ENCODE data around the gene DOCK9.
"Not testable (repeated sequence)": the region's sequence is repeated elsewhere in the genome, so short reads cannot be mapped to it uniquely, and the experiment has no call there.

DOCK9 gene

DNA sequence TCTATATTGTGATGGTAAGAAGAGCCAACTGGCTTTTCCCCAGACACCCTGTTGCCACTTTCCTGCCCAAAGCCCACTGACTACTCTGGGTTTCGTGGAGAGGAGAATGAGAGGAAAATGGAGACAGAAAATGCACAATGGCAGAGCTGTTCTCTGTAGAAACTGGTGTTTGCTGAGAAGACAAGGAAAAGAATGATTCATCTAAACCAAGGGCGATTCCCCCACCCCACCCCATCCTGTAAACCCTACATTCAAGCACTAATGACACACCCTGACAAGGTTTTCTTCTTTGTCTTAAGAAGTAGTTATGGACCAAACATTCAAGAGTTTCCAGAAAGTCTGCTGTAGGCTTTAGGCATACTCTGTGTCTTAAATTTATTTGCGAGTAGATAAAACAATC lies 68.8 kb downstream of the DOCK9 start:
- DNase-seq: no peak

DNA sequence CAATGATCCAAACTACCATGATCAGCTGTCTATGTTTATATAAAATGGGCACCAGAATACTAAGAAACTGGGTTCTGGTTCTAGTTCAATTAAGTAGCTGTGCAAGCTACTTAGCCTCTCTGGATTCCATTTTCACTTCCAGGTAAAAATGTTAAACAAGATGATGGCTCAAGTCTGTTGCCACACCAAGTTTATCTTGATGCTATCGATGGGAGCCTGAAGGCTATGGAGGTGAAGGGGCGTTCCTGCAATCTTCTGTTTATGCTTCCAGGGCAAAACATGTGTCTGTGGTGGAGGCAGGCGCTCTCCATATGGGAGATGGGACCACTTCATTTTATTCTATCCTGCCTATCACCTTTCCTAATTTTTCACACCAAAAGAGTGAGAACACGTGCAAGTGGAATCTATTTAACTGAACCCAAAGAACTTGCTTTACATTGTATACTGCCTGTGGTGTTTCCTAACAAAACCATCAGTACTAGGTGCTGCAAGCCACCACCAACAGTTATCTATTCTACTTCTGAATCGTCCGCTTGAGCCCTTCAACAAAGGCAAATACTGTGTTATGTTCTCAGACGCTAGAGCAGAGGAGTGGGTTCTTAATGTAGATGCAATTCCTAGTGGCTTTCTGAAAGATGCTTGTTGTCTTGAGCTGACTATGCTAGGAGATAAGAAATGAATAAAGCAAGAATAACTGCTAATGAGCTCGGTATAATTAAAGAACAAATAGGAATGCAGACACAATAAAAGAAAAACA lies 70.9 kb downstream of the DOCK9 start:
- DNase-seq: no peak

DNA sequence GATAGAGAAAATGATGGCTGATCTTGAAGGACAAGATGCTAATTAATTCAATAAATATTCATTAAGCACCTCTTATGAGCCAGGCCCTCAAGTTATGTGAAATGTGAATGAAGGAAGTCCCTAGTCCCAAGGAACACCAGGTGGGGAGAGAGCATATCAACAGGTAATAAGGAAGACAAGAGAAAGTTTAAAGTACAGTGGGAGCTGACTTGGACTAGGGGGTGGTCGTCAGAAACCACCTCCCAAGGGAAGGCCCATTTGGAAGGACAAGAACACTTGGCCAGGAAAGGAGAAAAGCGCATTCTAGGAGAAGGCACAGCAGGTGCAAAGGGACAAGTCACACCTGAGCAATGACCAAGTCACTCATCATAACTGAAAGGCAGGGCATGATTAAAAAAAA lies 72.7 kb downstream of the DOCK9 start:
- no peak for DNase-seq

DNA sequence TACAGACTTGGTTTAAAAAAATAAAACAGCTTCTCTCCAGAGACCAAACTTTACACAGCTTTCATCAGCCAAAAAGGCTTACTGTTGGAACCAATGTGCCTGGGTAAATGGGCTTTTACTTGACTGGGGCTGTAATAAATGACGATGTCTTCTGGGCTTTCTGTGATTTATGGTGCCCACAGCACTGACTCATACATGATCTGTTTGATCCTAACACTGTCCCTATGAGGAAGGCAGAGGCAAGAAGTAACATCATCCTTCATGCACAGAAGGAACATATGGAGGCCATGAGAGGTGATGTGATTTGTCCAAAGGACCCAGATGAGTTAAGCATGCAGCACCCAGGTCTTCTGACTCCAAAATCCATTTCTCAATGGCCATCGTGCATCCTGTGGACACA lies 77.4 kb downstream of the DOCK9 start:
- DNase-seq: no peak

DNA sequence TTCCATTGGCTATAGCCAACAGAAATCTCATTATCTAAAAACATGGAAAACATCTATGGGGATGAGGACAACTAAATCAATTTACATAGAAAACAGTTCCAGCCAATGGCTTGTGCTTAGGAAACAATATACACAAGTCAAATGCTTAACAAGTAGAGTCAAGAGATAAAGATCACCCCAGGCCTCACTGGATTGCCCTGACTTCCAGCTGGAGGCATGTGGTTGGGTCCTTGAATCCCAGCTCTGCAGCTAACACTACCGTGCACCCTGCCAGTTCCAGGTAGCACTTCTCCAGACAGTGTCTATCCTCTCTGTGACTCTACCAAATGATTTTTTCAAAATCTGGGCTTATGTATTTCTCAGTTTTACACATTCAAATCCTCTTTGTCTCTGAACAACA lies 80.2 kb downstream of the DOCK9 start:
- no peak for DNase-seq

DNA sequence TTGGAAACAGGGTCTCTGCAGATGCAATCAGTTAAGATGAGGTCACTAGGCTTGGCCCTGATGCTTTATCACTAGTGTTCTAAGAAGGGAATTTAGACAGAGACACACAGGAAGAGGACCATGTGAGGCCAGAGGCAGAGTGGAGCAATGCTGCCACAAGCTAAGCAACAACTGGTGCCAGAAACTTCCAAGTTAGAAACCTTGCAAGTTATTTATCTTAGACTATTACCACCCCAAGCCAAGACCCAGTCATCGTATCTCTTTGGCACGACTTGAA lies 81.1 kb downstream of the DOCK9 start:
- no peak for DNase-seq

DNA sequence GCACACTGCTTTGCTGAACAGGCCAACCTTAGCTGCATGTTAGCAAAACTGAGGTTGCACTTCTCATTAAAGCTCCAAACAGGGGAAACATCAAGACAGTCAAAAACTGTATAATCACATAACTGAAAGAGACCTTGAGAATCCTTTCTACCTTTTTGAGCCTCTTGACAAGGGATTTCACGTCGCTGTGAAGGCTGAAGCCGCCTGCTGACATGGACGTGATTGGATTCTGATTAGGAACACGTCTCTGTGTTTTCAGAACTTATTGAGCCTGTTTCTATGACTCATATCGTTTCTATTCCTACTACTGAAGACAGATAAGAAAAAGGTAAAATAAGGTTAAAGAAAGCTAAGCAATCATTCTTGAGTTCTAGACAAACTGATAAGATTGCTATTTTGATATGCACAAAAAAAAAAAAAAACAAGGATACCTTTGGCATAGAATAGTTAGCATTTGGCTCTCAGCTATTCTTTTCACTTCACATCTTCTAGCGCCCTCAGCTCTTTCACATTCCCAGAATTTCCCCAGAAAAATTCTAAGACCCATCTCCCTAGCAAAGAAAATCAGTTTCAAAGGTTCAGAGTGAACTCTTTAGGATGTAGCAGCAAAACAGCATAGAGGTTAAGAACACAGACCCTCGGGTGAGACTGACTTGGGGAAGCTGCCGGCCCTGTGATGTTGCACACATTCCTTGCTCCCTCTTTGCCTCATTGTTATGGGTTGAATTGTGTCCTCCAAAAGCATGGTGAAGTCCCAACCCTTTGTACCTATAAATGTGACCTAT lies 81.6 kb downstream of the DOCK9 start:
- DNase-seq: no peak

DNA sequence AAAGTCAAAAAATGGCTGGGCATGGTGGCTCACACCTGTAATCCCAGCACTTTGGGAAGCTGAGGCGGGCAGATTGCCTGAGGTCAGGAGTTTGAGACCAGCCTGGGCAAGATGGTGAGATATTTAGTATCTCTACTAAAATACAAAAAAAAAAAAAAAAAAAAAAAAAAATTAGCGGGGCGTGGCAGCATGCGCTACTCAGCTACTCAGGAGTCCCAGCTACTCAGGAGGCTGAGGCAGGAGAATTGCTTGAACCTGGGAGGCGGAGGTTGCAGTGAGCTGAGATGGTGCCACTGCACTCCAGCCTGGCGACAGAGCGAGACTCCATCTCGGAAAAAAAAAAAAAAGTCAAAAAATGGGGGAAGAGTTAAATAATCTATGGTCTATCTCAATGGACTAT lies 83.0 kb downstream of the DOCK9 start:
- not testable (repeated sequence) for DNase-seq

DNA sequence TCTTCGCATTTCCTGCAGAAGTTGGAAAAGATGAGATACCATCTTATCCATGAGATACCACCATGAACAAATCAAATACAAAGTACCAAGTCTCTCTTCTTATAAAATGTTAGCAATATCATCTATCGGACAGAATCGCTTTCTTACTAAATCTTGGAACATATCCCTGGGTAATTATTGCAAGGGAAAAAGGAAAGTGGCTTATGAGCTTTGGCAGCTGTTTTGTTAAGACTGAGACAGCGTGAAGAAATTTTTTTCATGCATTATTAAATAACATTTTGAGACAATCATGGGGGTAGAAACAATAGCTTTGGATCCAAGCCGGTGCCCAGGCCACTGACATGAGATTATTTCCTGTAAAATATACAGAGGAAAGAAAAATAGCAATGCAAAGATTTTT lies 84.5 kb downstream of the DOCK9 start:
- no peak for DNase-seq

DNA sequence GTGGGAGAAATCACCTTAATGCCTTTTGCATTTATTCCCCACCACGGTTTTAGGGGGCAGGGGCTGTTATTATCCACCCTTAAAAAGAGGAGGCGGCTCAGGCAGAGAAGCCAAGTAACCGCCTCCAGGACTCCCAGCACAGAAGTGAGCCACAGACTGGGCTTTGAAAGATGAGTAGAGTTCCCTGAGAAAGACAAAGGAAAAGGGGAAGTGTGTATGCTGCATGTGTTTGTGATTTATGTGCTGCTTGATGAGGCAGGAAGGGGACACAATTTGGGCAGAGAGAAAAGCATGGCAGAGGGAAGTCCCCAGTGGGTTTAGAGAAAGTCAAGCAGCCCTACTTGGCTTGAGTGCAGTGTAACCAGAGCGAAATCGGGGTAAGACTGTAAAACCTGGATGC lies 85.0 kb downstream of the DOCK9 start:
- DNase-seq: no peak

DNA sequence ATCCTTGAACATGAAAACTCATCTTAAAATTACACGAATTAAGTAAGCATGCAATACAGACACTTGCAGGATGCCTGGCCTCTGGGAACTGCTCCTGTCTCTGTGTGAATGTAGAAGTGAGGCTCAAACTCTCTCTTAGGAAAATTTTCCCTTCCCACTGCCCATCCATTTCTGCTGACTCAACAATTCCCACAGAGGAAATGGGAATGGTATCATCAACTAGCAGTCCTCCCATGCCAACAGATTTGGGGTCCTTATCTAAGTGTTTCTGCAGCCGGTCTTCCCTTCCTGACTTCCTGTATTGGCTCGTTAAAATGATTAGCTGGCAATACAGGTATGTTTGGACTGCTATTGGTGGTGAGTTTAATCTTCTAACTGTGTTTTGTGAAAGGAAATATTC lies 85.8 kb downstream of the DOCK9 start:
- no peak for DNase-seq

DNA sequence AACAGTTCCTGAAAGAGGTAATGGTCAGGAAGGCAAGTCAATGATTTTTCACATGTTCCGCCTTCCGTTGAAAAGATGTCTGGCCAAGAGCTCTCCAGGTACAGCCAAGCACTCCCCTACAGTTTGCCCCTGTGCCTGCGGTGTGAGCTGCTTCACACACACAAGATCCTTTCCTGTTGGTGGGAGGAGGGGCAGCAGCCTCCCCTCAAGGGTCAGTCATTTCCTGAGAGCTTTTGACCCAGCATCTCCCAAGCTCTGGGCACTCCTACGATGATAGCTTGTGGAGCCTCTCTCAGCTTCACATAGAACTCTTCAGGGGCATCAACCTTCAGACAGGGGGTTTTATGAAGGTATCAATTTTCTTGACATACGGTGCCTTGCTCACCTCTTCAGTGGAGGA lies 86.9 kb downstream of the DOCK9 start:
- DNase-seq: no peak

DNA sequence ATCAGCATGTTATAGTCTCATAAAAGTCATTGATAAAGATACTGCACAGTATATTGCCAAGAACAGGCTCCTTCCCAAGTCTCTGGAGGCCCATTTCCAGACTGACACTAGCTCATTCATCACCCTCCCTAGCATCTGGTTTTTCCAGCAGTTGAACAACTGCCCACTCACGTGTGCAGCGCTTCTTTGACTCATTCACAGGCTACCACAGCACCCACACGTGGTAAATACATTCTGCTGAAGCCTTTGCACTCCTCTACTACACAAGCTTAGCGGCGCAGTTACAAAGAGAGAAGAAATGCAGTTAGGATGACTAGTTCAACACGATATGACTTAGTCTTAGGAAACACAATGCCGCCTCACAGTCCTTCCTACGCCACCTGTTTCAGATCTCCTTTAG lies 87.7 kb downstream of the DOCK9 start:
- DNase-seq: no peak

DNA sequence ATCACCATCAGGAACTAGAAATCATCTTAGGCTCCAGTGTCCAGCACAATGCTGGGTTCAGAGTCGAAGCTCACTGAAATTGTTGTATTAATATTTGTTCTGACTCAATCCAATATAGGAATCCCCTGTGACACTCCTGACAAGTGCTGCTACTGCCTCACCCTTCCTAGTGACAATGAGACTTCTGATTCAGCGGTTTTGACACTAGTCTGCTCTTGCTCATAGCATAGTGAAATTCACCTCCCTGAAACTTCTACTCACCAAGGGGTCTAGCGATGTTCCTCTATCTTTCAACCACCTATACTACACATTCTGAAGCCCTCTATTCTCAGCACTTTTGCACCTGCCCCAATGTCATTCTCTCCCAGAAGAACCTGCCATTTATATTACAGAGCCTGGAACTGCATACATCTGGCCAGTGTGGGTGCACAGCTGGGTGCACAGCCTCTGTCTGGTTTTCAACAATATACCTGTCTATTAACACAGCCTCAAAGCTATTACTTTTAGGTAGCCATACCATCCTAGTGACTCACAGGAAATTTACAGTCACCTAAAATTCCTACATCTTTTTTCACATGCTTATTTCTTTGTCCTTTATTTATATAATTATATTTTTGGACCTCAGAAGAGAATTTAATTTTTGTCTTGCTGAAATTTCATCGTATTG lies 88.3 kb downstream of the DOCK9 start:
- no peak for DNase-seq

DNA sequence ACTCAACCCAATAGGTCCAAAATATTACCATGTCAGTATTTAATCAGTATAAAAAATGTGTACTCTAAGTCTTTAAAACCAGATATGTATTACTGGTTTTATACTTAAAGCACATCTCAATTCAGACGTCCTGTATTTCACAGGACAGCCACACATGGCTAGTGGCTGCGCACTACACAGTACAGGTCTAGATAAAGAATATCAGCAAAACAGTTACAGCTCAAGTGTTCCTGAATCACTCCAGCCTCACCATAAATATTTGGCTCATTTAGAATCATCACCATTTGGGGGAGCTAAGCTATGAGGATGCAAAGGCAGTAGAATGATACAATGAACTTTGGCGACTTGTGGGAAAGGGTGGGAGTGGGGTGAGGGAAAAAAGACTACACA lies 89.0 kb downstream of the DOCK9 start:
- no peak for DNase-seq

DNA sequence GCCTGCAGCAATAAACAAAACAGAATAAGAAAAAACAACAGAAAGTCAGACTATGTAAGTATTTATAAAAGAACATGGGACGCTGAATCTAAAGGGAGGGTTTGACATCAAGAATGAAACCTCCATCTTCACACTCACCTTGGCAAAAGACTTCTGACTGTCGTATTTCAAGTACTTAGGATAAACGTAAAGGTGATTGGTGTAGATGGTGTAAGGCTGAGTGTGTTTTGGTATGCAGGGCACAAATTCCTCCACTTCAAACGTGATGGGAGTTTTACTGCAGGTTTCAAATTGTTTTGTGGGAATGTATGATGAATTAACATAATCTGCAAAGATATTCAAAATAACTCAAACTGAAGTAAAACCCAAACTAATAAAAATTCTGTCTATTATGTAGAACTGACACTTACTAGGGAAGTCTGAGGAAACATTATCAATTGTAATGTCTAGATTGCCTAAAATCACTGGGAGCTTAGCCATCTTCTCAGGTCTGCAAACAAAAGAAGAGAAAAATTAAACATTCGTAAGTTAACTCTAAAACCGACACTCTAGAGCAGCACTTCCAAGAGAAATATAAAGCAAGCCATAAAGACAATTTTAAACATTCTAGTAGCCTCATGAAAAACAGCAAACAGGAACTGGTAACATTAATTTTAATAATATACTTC lies 89.5 kb downstream of the DOCK9 start:
- no peak for DNase-seq

DNA sequence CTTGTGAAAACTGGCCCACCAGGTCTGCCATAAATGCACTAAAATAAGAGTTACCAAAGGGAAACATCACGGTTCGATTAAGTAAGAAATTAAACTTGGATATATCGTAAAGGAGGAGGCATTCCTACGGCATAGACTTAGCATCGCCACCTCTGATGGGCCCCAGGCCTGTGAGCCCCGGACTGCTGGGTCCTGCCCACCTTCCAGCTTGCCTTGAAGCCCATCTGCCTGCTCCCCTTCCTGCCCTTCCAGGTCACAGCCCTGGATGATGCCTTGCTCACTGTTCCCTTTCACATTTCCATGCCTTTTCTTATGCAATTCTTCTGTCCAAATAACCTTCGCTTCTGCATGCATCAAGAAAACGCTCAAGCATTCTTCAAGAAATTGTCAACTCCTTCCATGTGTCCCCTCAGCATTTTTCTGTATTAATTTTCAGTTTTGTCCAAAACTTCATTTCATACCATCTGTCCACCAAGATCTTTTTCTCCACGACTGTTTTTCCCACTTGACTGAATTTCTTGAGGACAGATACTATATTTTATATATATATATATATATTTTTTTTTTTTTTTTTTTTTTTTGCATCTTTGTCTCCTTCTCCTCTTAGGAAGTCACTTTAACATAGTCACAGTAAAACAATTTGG lies 91.2 kb downstream of the DOCK9 start:
- DNase-seq: no peak

DNA sequence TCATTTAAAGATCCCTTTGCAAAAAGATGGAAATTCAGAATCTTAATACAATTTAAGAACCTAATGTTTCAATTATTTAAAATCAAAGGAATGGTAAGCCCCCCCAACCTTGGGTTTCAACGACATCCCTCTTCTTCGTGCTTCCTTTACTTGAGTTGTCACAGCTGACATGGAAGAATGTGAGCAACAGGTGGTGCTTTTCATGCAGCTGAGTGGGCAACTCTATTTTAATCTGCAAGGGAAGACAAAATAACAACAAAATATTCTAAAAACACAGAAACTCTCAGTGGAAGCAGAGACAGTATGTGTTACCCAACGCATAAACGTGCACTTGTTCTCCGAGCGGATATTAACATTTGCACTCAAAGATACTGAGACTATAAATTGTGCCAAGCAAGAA lies 92.3 kb downstream of the DOCK9 start:
- DNase-seq: no peak

DNA sequence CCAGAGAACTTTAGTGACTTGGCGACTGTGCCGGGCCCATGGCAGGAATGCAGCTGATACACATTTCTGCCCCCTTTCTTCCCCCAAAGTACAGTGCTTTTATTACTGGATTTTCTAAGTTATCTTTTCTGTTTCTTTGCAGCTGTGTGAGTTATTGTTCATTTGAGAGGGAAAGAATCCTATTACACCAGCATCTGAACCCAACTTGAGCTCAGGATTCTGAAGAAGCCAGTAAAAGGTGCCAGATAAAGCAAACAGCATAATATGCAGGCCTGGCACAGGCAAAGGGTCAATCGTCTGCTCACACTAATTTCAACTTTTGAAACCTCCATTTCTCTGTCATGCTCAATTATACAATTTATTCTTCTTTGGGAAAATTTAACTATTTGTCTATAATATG lies 93.9 kb downstream of the DOCK9 start:
- no peak for DNase-seq

DNA sequence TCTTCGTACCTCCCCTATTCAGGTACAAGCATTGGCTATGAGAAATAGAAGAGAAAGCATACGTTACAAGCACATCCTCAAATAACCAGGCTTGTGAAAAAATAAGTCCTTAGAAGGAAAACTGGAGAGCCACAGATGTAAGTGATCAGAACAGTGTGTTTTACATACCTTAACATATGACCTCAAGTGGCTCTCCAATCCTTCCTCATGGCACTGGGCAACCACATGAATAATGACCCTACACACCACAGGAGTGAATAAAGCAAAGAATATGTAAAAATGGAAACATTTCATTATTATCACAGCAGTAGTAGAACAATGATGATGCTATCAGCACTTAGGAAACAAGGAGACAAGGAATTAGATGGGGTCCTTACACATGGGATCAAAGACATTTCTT lies 96.5 kb downstream of the DOCK9 start:
- no peak for DNase-seq

DNA sequence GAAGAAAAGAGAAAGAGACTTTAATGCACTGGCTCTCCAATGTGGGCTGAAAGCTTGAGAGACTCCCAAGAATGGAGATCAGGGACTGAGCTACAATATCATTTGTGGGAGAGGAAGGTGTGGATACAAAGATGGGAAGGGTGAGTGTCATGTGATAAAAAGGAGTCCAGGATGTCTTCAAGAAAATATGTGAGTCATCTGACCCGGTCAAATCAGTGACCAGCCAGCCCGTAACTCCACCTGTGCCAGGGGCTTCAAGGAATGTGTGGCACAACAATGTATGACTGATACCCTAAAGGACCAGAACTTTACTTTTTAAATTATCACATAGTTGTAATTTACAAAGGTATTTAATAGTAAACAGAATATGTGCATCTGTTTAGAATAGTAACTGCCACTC lies 97.2 kb downstream of the DOCK9 start:
- DNase-seq: no peak

DNA sequence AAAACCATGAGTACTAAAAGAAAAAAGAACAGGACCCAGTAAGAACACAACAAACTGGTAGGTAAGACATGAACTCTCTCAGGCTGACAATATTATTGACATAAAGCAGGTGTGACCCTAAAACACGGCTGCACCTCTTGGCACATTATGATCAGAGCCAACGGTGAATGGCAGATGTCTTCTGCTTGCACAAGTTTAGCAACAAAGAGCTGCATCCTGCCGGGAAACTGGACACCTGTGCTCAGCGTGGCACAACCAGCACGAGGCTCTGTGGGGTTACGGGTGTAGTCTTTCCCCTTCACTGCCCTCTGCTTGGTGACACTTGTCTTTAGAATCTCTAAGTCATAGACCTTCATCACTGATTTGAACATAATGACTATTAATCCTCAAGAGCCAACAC lies 97.9 kb downstream of the DOCK9 start:
- DNase-seq: no peak

DNA sequence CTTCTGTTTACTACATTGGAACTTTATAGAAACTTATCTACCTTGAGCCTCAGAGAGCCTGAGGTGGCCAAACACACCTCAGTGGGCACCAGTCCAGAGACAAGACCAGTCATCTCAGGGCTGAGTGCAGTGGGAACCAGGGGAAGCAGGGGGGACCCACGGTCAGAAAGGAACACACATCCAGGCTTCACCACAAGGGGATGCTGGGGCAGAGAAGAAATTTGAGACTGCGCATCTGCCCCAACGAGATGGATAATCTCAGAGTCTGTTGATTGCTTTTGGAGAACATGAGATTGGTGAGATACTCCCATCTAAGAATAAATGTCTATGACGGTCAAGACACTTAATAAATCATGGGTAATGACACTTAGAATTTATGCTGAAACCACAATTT lies 98.7 kb downstream of the DOCK9 start:
- DNase-seq: no peak

Measured in SW 1271 (cell line).